Renal cortical epithelial cell (primary cell): ENCODE data around the gene AOPEP. TPM values are rescaled to one million over a fixed set of nuclear protein-coding genes. Genes with fewer than 3 reads are reported as not detected.
"Not testable (repeated sequence)": the region's sequence is repeated elsewhere in the genome, so short reads cannot be mapped to it uniquely, and the experiment has no call there.

Source experiments
- DNase-seq: peaks from one replicate; pipeline ENCODE4 v3.0.0-alpha.2; 2011; ENCODE audit warnings: low read depth
- total RNA-seq: library from RNA; depleted of rRNA; stranded (reverse); fragments of >200 nt; gene quantifications from 2 replicates; pipeline ENCODE4 v1.2.3, GENCODE V29; 2014

AOPEP gene
- total RNA-seq, 1 donor from 2014 or later, result 133 TPM

DNA sequence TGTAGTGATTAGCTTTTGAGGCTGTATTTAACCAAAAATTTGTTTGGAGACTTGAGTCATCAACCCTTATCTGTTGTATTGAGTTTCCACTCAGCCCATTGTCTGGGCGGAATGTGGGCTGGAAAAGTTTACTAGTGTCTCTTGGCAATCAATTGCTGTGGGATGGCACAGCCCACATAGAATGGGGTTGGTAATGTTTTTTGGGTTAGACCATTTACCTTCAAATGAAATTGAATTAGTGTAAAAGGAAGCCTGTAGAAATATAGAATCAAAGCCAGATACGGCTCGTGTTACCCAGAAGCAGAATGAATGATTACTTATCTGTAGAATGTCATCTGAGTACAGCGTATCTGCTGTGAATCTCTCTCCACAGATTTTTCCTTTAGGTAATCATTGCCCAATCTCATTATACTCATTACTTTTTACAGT, 142.9 kb downstream of the AOPEP start:
- DNase-seq, result no peak

- DNase-seq, result no peak
These were observed 143.9 kb downstream of the AOPEP start for GRCh38 chr9:94870465-94870792.

GRCh38 chr9:94870793-94871558, 144.5 kb downstream of the AOPEP start:
- DNase-seq, result no peak

- DNase-seq, result no peak
These were observed 145.8 kb downstream of the AOPEP start for GRCh38 chr9:94872083-94872833.

DNA sequence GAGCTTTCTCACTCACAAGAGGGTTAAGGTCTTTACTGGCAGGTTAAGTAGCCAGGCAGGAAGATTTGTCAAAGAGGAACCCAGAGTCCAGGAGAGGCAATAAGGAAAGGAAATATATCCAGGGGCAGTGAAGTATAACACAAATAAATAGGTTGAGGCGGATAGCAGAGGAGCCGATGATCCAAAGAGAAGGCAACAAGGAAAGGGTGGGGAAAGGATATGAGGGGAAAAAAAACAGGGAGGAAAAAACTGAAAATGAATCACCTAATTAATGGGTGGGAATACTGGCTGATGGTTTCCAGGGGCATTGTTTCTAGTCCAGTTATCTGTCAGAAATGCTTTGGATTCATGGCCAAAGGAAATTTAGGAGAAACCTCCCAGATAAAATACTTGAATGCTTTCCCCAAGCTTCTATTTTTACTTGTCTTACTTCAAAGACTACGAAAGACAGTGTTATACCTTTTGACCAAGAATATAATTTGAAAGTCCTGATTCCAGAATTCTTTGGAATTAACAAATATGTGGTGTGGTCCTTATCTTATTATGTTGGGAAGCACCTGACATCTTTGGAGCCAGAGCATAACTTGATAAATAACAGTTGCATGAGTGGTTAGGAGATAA, 146.5 kb downstream of the AOPEP start:
- DNase-seq, result peak; percentile 55

GRCh38 chr9:94874316-94874715, 147.8 kb downstream of the AOPEP start:
- peak; percentile 71 for DNase-seq

DNA sequence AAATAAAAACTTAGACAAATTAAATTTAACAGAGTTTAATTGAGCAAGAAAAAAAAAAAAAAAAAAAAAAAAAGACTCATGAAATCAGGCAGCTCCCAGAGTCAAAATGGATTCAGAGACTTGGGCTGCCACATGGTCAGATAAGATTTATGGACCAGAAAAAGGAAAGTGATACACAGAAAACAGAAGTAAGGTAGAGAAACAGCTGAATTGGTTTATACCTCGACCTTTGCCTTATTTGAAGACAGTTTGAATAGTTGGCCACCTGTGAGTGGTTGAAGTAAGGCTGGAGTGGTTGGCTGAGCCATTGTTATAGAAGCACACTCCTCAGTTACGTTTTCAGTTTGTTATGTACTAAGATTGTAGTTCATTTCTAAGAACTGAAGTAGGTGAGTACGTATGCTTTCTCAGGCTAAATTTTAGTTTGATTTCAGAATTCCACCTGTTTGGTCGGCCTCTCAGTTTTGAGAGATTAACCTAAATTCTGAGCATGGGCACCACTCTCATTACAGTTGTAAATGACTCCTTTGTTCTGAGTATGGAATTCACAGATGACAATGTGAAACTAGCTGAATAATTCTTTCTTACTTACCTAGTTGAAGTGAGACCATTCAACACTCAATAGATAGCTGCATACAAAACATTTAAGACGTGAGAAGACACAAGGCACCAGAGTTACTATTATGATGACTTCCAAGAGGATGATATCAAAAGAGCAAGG, 149.0 kb downstream of the AOPEP start:
- no peak for DNase-seq

- not testable (repeated sequence) for DNase-seq
These were observed 152.3 kb downstream of the AOPEP start for GRCh38 chr9:94878804-94879203.

- no peak for DNase-seq
These were observed 152.7 kb downstream of the AOPEP start for GRCh38 chr9:94879230-94879629.

GRCh38 chr9:94881023-94881422, 154.5 kb downstream of the AOPEP start:
- DNase-seq, result no peak

GRCh38 chr9:94881454-94881853, 155.0 kb downstream of the AOPEP start:
- no peak for DNase-seq

- no peak for DNase-seq
These were observed 155.4 kb downstream of the AOPEP start for GRCh38 chr9:94881940-94882339.

- DNase-seq, result no peak
These were observed 156.6 kb downstream of the AOPEP start for GRCh38 chr9:94882966-94883641.

GRCh38 chr9:94885854-94886447, 159.5 kb downstream of the AOPEP start:
- DNase-seq, result no peak

DNA sequence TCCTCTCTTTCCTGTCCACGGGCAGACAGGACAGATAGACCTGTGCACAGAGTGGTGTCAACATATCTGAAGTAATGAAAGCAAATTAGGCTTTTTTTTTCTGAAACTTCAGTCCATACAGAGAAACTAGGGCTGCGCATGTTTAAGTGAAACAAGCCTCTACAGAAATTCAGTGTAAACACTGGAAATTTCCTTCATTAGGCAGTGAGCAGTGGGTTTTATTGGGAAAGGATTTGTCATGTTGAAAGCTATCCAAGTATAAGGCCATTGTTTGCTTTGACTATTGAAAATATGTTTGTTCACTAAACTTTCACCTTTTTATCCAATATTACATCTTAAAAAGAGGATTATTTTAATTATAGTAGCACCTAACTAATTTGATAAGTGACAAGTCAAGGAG, 161.2 kb downstream of the AOPEP start:
- DNase-seq, result no peak

- no peak for DNase-seq
These were observed 162.3 kb downstream of the AOPEP start for GRCh38 chr9:94888775-94889174.

- DNase-seq, result no peak
These were observed 163.1 kb downstream of the AOPEP start for GRCh38 chr9:94889628-94890027.

DNA sequence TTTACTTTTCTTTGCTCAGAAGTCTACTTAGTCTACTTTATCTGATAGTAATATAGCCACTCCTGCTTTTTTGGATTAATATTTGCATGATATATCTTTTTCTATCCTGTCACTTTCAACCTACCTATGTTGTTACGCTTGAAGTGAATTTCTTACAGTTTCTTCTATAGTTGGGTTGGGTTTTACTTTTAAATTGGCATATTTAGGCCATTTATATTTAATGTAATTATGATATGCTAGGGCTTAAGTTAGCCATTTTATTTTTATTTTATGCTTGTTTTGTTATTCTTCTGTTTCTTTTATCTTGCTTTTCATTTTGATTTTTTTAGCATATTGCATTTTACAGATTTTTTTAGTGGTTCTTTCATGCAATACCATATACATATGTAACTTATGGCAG, 164.7 kb downstream of the AOPEP start:
- DNase-seq, result no peak

DNA sequence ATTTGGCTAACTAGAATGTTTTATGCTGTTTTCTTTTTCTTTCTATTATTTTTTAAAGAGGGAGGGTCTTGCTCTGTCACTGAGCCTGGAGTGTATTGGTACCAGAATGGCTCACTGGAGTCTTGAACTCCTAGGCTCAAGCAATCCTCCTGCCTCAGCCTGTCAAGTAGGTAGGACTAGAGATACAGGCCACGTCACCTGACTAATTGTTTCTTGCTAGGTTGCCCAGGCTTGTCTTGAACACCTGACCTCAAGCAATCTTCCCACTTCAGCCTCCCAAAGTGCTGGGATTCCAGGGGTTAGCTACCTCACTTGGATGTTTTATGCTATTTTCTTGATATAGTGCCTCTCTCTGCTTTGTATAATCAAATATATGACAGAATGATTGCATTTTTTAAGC, 166.2 kb downstream of the AOPEP start:
- DNase-seq, result no peak

DNA sequence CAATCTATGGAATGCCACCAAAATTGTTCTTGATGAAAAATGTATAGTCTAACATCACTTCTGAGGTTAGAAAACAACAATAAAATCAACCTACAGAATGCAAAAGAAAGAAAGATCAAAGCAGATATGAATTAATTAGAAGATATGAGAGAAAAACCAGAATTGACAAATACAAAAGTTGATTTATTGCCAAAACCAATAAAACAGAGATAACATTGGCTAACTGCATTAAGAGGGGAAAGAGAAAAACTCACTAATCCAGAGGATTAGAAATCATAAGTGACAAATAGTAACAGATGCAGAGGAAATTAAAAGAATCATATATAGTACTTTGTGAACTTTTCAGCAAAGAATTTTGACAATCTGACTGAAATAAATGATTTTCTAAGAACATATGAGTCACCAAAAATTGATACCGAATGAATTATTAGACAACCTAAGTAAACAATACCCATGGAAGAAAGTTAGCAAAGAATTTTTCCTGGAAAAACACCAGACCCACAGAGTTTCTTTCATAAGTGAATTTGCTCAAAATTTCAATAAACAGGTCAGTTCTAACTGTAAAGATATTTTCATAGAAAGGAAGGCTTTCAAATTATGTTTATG, 167.7 kb downstream of the AOPEP start:
- DNase-seq, result no peak

DNA sequence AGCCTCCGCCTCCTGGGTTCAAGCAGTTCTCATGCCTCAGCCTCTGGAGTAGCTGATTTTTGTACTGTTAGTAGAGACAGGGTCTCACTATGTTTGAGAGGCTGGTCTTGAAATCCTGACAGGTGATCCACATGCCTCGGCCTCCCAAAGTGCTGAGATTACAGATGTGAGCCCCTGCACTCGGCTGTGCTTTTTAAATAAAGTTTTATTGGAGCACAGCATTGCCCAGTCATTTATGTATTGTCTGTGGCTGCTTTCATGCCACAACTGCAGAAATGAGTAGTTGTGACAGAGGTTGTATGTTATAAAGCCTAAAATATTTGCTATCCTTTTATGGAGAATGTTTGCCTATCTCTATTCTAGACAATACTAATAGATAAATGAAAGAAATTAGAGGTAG, 169.2 kb downstream of the AOPEP start:
- no peak for DNase-seq
